SK-N-SH treated with all-trans-retinoic acid at 6 μM for 48 hours (cell line): ENCODE data around the gene TMPRSS6.

Source experiments
- ARNTL ChIP-seq: fragments of 450-650 bp; formaldehyde crosslinking; IDR thresholded peaks from 2 replicates; pipeline ENCODE4 v1.5.0; 2020; ENCODE audit warnings: low read depth, mild to moderate bottlenecking, moderate library complexity, borderline replicate concordance
- BACH2 ChIP-seq: fragments of 250-450 bp; sonication (Bioruptor Pico); IDR thresholded peaks from 2 replicates; pipeline ENCODE4 v1.9.0; 2021; ENCODE audit warnings: mild to moderate bottlenecking, borderline replicate concordance
- ESRRG ChIP-seq: fragments of 250-450 bp; sonication (Bioruptor Pico); IDR thresholded peaks from 2 replicates; pipeline ENCODE4 v1.6.1; 2021; ENCODE audit warnings: mild to moderate bottlenecking
- OSR1 ChIP-seq: fragments of 250-450 bp; sonication (Bioruptor Pico); IDR thresholded peaks from 2 replicates; pipeline ENCODE4 v1.8.0; 2022; ENCODE audit warnings: moderate library complexity, mild to moderate bottlenecking, inconsistent platforms
- PATZ1 ChIP-seq: fragments of 250-450 bp; sonication (Bioruptor Pico); IDR thresholded peaks from 2 replicates; pipeline ENCODE4 v1.8.0; 2020; ENCODE audit warnings: mild to moderate bottlenecking, moderate library complexity, borderline replicate concordance
- POU6F1 ChIP-seq: fragments of 250-450 bp; sonication (Bioruptor Pico); IDR thresholded peaks from 2 replicates; pipeline ENCODE4 v1.8.0; 2021; ENCODE audit warnings: low read depth, mild to moderate bottlenecking, moderate library complexity, borderline replicate concordance
- TCF4 ChIP-seq: fragments of 250-450 bp; sonication (Bioruptor Pico); IDR thresholded peaks from 2 replicates; pipeline ENCODE4 v1.8.0; 2021; ENCODE audit warnings: mild to moderate bottlenecking, moderate library complexity, borderline replicate concordance
- TSHZ2 ChIP-seq: fragments of 250-450 bp; sonication (Bioruptor Pico); IDR thresholded peaks from 2 replicates; pipeline ENCODE4 v1.5.0; 2020; ENCODE audit warnings: mild to moderate bottlenecking, moderate library complexity
- ZC3H10 ChIP-seq: fragments of 250-450 bp; sonication (Bioruptor Pico); IDR thresholded peaks from 2 replicates; pipeline ENCODE4 v1.5.1; 2021; ENCODE audit warnings: mild to moderate bottlenecking, moderate library complexity
- ZFP3 ChIP-seq: fragments of 250-450 bp; sonication (Bioruptor Pico); IDR thresholded peaks from 2 replicates; pipeline ENCODE4 v1.5.0; 2020; ENCODE audit warnings: mild to moderate bottlenecking, moderate library complexity
- ZFP30 ChIP-seq: fragments of 450-650 bp; formaldehyde crosslinking; IDR thresholded peaks from 2 replicates; pipeline ENCODE4 v1.5.0; 2022; ENCODE audit warnings: mild to moderate bottlenecking, moderate library complexity
- ZNF70 ChIP-seq: fragments of 450-650 bp; formaldehyde crosslinking; IDR thresholded peaks from 2 replicates; pipeline ENCODE4 v1.5.0; 2020; ENCODE audit warnings: mild to moderate bottlenecking, moderate library complexity
- TF ChIP-seq, protein P1 (sequence below): fragments of 250-450 bp; sonication (Bioruptor Pico); IDR thresholded peaks from 2 replicates; pipeline ENCODE4 v1.5.1; 2020; ENCODE audit warnings: low read depth, mild to moderate bottlenecking, moderate library complexity

GRCh38 chr22:37127350-37127878, 17.9 kb upstream of the TMPRSS6 start:
- no peak for TF ChIP-seq PATZ1 (CRISPR knock-in tag)
- TF ChIP-seq POU6F1 (CRISPR knock-in tag), result no peak
- no peak for TF ChIP-seq TSHZ2 (CRISPR knock-in tag)
- no peak for TF ChIP-seq ZFP30
- TF ChIP-seq ARNTL (CRISPR knock-in tag), result no peak
- TF ChIP-seq, protein P1, sequence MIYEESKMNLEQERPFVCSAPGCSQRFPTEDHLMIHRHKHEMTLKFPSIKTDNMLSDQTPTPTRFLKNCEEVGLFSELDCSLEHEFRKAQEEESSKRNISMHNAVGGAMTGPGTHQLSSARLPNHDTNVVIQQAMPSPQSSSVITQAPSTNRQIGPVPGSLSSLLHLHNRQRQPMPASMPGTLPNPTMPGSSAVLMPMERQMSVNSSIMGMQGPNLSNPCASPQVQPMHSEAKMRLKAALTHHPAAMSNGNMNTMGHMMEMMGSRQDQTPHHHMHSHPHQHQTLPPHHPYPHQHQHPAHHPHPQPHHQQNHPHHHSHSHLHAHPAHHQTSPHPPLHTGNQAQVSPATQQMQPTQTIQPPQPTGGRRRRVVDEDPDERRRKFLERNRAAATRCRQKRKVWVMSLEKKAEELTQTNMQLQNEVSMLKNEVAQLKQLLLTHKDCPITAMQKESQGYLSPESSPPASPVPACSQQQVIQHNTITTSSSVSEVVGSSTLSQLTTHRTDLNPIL (CRISPR knock-in tag), result no peak
- no peak for TF ChIP-seq TCF4 (CRISPR knock-in tag)
- no peak for TF ChIP-seq ZNF70 (CRISPR knock-in tag)
- TF ChIP-seq ZC3H10 (CRISPR knock-in tag), result no peak
- TF ChIP-seq ZFP3, result no peak
- no peak for TF ChIP-seq ESRRG (CRISPR knock-in tag)
- no peak for TF ChIP-seq BACH2 (CRISPR knock-in tag)
- no peak for TF ChIP-seq OSR1
